ENCODE data around the gene TSHZ2. TPM values are rescaled to one million over a fixed set of nuclear protein-coding genes. Genes with fewer than 3 reads are reported as not detected.

TSHZ2 gene
- total RNA-seq, 3 donors from 2014 or later, result 31.7 to 106 (median 59.6) TPM

- H3K4me3 ChIP-seq, result no peak overlapping the region
- H3K27me3 ChIP-seq, result no peaks in the 10 kb centered on the region
- no peaks in the 10 kb centered on the region for H3K36me3 ChIP-seq
- H3K9me3 ChIP-seq, result no peaks in the 10 kb centered on the region
- peak in 1 of 2 donors; percentile 24 for DNase-seq (ENCODE audit: low spot score in 2 of 2)
- peaks cover 0 to 4% of the 10 kb centered on the region in 2 donors for H3K4me1 ChIP-seq
- TF ChIP-seq POLR2AphosphoS5 (IDR thresholded peaks at IDR 0.05) (no peak), CTCF (IDR thresholded peaks at IDR 0.05) (no peak), POLR2A (IDR thresholded peaks at IDR 0.05) (no peak)
- intact Hi-C loops (cut with DNase I; ENCODE audit: low total_unique reads), result no loop called here
- peak overlapping the region; percentile 40 to 52 for H3K27ac ChIP-seq
Measured at GRCh38 chr20:53126185-53126584, 154.0 kb downstream of the TSHZ2 start.

DNA sequence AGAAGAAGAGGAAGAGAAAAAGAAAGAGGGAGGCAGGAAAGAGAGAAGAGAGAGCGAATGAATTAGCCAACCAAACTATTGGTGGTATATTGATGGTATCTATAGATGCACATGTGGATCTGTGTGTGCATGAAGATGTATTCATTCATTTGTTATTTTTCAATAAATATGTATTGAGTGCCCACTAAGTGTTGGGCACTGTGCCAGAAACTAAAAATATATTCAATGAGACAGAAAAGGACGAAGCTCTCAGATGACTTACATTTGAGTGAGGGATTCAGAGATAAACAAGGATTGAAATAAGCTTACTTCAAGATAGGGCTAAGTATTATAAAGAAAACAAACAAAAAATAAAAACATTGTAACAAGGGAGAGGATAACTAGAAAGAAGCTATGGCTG, 154.9 kb downstream of the TSHZ2 start:
- no peaks in the 10 kb centered on the region for H3K36me3 ChIP-seq
- intact Hi-C loops (cut with DNase I; ENCODE audit: low total_unique reads), result no loop called here
- H3K4me1 ChIP-seq, result peaks cover 0 to 4% of the 10 kb centered on the region in 2 donors
- no peaks in the 10 kb centered on the region for H3K27me3 ChIP-seq
- H3K9me3 ChIP-seq, result no peaks in the 10 kb centered on the region
- H3K4me3 ChIP-seq, result no peak overlapping the region
- H3K27ac ChIP-seq, result peak overlapping the region; percentile 40 to 52
- TF ChIP-seq POLR2A (IDR thresholded peaks at IDR 0.05), result no peak
- no peak for TF ChIP-seq CTCF (IDR thresholded peaks at IDR 0.05)
- no peak for TF ChIP-seq POLR2AphosphoS5 (IDR thresholded peaks at IDR 0.05)
- no peak for DNase-seq (ENCODE audit: low spot score in 2 of 2)

GRCh38 chr20:53128004-53128403, 155.8 kb downstream of the TSHZ2 start:
- Histone ChIP-seq H3K4me1 (peaks cover 0 to 4% of the 10 kb centered on the region in 2 donors), H3K9me3 (no peaks in the 10 kb centered on the region), H3K4me3 (no peak overlapping the region), H3K36me3 (no peaks in the 10 kb centered on the region), H3K27ac (no peak overlapping the region), H3K27me3 (no peaks in the 10 kb centered on the region)
- no peak for DNase-seq (ENCODE audit: low spot score in 2 of 2)
- TF ChIP-seq POLR2A (IDR thresholded peaks at IDR 0.05) (no peak), POLR2AphosphoS5 (IDR thresholded peaks at IDR 0.05) (no peak), CTCF (IDR thresholded peaks at IDR 0.05) (no peak)
- intact Hi-C loops (cut with DNase I; ENCODE audit: low total_unique reads), result no loop called here

GRCh38 chr20:53129563-53129962, 157.4 kb downstream of the TSHZ2 start:
- no peak overlapping the region for H3K27ac ChIP-seq
- H3K4me1 ChIP-seq, result peaks cover 0 to 4% of the 10 kb centered on the region in 2 donors
- no peak for DNase-seq (ENCODE audit: low spot score in 2 of 2)
- no peaks in the 10 kb centered on the region for H3K27me3 ChIP-seq
- no peak overlapping the region for H3K4me3 ChIP-seq
- no peak for TF ChIP-seq POLR2A (IDR thresholded peaks at IDR 0.05)
- TF ChIP-seq POLR2AphosphoS5 (IDR thresholded peaks at IDR 0.05), result no peak
- no peak for TF ChIP-seq CTCF (IDR thresholded peaks at IDR 0.05)
- H3K9me3 ChIP-seq, result no peaks in the 10 kb centered on the region
- H3K36me3 ChIP-seq, result no peaks in the 10 kb centered on the region
- intact Hi-C loops (cut with DNase I; ENCODE audit: low total_unique reads), result no loop called here

- H3K27ac ChIP-seq, result no peak overlapping the region
- intact Hi-C loops (cut with DNase I; ENCODE audit: low total_unique reads), result no loop called here
- H3K36me3 ChIP-seq, result no peaks in the 10 kb centered on the region
- DNase-seq (ENCODE audit: low spot score in 2 of 2), result no peak
- peaks cover 0 to 4% of the 10 kb centered on the region in 2 donors for H3K4me1 ChIP-seq
- no peak overlapping the region for H3K4me3 ChIP-seq
- H3K27me3 ChIP-seq, result no peaks in the 10 kb centered on the region
- TF ChIP-seq POLR2AphosphoS5 (IDR thresholded peaks at IDR 0.05) (no peak), CTCF (IDR thresholded peaks at IDR 0.05) (no peak), POLR2A (IDR thresholded peaks at IDR 0.05) (no peak)
- no peaks in the 10 kb centered on the region for H3K9me3 ChIP-seq
Measured at GRCh38 chr20:53130795-53131194, 158.6 kb downstream of the TSHZ2 start.

Data from breast epithelium (tissue), 4 donors.